ENCODE measurements around the gene TCERG1L.
"Not testable (repeated sequence)": the region's sequence is repeated elsewhere in the genome, so short reads cannot be mapped to it uniquely, and the experiment has no call there.

The TCERG1L gene

GRCh38 chr10:131195558-131196159 lies 115.9 kb downstream of the TCERG1L start:
- in situ Hi-C loops (cut with HindIII; ENCODE audit: low sequenced_read_pairs) = no loop called here

GRCh38 chr10:131195116-131195515 lies 116.4 kb downstream of the TCERG1L start:
- in situ Hi-C loops (cut with HindIII; ENCODE audit: low sequenced_read_pairs) = no loop called here

- in situ Hi-C loops (cut with HindIII; ENCODE audit: low sequenced_read_pairs) = no loop called here
These were observed 117.6 kb downstream of the TCERG1L start for GRCh38 chr10:131193923-131194322.

DNA sequence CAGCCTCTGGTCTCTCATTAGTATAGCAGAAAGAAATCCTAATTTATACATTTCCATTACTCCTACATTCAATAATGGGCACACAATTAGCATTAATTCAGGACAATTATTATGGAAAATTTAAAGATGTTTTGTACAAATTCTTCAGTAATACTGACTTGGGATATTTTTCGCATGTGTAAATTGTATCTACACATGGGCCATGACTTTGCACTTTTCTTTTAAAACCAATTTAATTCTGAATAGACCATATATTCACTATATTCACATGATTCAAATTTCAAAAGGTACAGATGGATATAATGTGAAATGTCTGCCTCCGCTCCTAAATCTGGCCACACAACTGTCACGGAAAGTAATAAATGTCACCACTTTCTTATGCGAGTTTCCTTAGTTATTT lies 123.0 kb downstream of the TCERG1L start:
- in situ Hi-C loops (cut with HindIII; ENCODE audit: low sequenced_read_pairs) = no loop called here

- in situ Hi-C loops (cut with HindIII; ENCODE audit: low sequenced_read_pairs) = no loop called here
These were observed 123.6 kb downstream of the TCERG1L start for GRCh38 chr10:131187926-131188325.

DNA sequence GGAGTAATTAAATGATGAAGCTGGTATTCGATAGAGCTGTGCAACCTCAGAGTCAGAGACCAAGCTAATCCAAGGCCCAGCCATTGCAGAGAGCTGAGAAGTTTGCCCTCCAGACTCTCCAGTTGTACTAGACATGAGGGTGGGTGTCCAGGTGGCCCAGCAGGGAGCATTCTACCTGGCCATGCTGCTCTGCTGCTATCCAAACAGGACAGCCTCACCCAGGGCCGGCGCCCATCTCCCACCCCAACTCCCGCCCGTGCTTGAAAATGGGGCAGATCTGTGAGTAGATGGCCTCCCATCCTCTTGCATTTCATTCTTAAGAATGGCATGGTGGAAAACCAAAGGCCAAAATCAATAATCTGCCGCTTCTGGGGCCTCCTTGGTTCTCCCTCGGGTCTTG lies 124.2 kb downstream of the TCERG1L start:
- in situ Hi-C loops (cut with HindIII; ENCODE audit: low sequenced_read_pairs) = no loop called here

- in situ Hi-C loops (cut with HindIII; ENCODE audit: low sequenced_read_pairs) = no loop called here
These were observed 124.8 kb downstream of the TCERG1L start for GRCh38 chr10:131186547-131187253.

GRCh38 chr10:131184503-131184902 lies 127.0 kb downstream of the TCERG1L start:
- in situ Hi-C loops (cut with HindIII; ENCODE audit: low sequenced_read_pairs) = no loop called here

DNA sequence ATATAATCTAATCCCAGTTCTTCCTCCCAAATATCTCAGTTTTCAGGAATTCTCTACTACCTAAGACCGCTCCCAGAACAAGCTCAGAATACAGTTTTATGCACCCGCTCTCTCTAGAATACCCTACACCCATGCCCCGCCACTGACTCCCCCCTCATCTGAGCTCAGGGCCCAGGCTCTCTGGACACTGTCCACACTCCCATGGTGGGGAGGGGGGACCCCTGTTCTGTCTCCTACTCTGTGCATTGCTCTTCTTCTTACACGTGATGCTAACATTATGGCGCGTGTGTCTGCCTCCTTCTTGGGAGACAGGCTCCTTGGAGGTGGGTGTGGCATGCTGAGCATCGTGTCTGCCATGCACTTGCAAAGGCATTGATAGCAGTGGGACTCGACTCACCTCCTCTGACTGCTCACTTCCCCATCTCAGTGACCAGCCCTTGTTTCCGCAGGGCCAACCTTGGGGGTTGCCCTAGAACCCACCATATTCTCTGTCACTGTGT lies 127.9 kb downstream of the TCERG1L start:
- in situ Hi-C loops (cut with HindIII; ENCODE audit: low sequenced_read_pairs) = no loop called here

GRCh38 chr10:131181456-131181855 lies 130.1 kb downstream of the TCERG1L start:
- in situ Hi-C loops (cut with HindIII; ENCODE audit: low sequenced_read_pairs) = no loop called here

DNA sequence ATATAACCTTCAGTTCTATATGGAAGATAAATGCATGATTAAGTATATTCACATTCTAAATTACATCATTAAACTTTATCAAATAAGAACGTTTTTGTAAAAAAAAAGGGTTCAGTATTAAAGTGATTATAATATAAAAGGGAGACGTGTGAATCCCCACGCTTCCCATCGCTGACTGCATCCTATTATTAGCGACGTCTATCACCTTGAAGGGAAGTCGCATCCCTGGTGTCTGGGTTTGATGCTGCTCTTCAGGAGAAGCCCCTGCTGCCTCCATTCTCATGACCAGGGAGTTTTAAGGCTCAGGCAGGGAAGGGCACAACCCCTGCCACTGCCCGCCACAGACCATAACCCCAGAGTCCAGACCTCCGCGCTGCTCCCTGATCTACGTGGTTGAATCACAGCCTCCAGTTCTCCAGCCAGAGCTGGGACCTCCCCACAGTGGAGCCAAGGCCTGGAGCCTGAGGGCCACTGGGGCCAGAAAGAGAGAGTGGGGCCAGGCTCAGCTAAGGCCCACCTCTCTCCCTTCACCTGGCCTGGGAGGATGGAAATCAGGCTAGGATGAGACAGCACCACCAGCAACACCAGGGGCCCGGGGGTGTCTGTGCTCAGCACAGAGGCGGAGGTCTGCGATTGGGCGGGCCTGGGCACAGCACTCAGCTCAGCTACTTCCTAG lies 130.6 kb downstream of the TCERG1L start:
- in situ Hi-C loops (cut with HindIII; ENCODE audit: low sequenced_read_pairs) = no loop called here

DNA sequence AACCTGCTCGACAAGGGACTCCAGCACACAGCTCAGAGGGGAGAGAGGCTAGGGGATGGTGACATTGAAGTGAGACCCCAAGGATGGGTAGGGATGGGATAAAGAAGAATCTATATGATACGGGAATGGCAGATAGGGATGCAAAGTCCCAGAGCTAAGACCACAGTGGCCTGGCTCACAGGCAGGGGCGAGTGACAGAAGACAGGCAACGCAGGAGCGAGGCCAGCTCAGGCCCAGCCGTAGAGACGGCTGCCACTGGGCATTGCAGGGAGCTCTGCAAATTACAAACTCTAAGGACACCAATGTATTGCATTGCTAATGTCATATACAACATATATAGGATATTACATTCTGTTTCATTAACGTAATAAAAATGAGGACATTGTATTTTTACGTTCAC lies 131.4 kb downstream of the TCERG1L start:
- in situ Hi-C loops (cut with HindIII; ENCODE audit: low sequenced_read_pairs) = no loop called here

DNA sequence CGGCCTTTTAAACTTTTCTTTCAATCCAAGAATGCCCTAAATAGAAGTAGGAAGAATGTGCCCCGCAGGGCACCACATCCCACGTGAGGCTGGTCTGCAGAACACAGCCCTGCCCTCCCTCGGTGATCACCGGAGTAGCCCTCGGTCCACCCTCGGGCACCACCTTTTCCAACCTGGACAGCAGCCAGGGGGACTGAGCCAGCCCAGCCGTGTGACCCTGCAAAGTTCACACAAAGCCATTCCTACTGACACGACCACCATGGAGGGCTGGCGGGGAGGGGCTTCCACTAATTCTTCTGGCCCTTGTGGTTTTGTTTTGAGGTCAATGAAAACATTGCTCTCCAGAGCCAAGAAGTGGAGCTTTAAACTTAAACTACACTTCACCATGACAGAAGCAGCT lies 132.2 kb downstream of the TCERG1L start:
- in situ Hi-C loops (cut with HindIII; ENCODE audit: low sequenced_read_pairs) = no loop called here

- in situ Hi-C loops (cut with HindIII; ENCODE audit: low sequenced_read_pairs) = no loop called here
These were observed 132.8 kb downstream of the TCERG1L start for GRCh38 chr10:131178521-131179331.

DNA sequence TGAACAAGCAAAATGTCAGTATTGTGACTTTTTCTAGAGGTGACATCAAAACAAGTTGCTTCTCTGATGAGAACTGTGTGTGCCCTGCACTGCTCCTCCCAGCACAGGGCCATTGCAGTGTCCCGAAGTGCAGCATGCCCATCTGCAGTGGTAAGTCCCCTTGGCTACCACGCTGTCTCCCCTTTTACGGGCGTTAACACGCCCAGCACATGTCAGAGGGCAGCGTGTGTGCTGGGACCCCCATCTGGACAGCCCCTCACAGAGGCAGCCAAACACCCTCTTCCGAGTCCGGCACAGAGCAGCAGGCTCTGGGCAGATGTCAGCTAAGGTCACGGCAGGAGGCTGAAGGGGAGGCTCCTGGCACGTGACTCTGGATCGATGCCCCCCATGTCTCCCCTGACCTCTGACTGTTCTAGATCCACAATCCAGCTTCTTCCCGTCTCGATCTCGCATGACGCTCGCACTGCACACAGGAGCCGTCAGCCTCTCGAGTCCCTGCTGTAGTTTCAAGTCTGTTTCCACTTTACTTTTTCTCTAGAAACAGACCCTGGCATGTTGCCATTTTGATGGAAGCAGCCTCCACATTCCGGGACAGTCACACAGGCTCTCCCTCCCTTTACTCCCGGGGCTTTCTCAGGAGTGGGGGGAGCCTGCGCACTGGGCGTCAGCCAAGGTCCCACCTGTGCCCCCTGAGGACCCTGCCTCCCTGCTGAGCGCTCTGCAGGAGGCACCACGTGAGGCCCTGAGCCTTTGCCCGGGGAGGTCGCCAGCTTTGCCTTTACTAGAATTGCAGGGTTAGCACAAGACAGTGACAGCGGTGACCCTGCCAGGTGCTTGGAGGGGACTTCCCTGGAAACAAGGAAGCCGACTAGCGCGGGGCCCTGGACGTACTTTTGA lies 133.8 kb downstream of the TCERG1L start:
- in situ Hi-C loops (cut with HindIII; ENCODE audit: low sequenced_read_pairs) = no loop called here

- in situ Hi-C loops (cut with HindIII; ENCODE audit: low sequenced_read_pairs) = no loop called here
These were observed 134.6 kb downstream of the TCERG1L start for GRCh38 chr10:131176907-131177306.

DNA sequence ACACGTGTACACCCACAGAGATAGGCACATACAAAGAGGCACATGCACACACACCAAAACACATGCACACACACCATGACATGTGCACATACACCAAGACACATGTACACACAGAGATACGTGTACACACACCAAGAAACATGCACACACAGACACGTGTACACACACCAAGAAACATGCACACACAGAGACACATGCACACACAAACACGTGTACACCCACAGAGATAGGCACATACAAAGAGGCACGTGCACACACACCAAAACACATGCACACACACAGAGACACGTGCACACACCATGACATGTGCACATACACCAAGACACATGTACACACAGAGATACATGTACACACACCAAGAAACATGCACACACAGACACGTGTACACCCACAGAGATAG lies 135.2 kb downstream of the TCERG1L start:
- in situ Hi-C loops (cut with HindIII; ENCODE audit: low sequenced_read_pairs) = not testable (repeated sequence)

GRCh38 chr10:131175891-131176290 lies 135.6 kb downstream of the TCERG1L start:
- in situ Hi-C loops (cut with HindIII; ENCODE audit: low sequenced_read_pairs) = no loop called here

DNA sequence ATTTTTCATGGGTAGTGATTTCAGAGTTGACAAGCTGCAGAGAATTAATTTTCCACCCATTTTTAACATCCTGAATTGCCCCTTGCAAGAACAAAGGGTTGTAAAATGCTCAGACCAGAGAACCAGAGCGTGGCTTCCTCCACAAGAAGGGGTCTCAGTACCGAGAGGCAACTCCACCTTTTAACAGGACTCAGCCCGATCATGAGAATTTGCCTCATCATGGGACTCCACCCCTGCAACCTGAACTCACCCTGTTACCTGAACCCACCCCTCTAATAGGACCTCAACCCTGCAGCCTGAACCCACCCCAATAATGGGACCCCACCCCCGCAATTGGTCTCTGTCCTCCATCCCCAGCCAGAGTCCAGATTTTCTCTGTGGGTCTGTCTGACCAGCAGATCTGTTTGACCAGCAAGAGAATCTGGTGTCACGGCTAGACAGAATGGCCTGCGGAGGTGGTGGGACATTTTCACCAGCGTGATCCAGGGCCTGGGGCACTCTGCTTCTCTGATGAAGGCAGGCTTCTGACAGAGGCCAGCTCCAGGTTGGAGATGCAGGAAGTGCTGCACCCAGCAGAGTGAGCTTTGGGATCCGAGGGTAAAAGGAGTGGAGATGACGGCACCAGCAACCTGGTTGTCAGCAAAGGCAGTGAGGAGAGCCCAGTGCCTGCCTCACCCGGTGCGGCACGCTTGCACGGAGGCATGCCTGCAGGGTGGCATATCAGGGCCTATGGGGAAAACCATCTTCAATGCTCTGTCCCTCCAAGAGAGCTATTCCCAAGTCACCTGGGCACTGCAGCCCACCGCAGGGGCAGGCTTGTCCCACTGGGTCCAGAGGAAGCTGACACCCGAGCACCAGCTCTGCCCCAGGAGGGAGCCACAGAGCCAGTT lies 136.6 kb downstream of the TCERG1L start:
- in situ Hi-C loops (cut with HindIII; ENCODE audit: low sequenced_read_pairs) = no loop called here
